ENCODE data around the gene SLIT1.

SLIT1 gene

GRCh38 chr10:97018251-97019212, 167.2 kb downstream of the SLIT1 start:
- no peak for FAIRE-seq

GRCh38 chr10:97017474-97017903, 168.3 kb downstream of the SLIT1 start:
- no peak for FAIRE-seq

- no peak for FAIRE-seq
These were observed 168.9 kb downstream of the SLIT1 start for GRCh38 chr10:97016728-97017473.

DNA sequence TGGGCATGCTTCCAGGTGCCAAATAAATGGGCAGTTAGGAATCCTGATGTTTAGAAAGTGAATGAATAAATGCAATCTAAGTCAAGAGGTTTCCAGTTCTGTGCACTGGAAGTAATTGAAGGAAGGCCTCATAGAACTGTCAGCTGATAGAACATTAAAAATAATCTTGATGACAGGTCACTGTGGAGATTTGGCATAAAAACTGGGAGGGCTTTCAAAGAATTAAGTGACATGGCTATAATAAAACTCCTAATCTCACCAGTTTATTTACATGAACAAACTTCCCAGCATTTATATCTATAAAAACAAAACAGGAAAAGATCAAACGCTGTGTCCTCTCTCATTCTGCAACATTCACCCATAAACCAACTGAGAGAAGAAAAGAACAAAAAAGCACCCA, 170.5 kb downstream of the SLIT1 start:
- no peak for FAIRE-seq

- FAIRE-seq = no peak
These were observed 171.8 kb downstream of the SLIT1 start for GRCh38 chr10:97013983-97014382.

DNA sequence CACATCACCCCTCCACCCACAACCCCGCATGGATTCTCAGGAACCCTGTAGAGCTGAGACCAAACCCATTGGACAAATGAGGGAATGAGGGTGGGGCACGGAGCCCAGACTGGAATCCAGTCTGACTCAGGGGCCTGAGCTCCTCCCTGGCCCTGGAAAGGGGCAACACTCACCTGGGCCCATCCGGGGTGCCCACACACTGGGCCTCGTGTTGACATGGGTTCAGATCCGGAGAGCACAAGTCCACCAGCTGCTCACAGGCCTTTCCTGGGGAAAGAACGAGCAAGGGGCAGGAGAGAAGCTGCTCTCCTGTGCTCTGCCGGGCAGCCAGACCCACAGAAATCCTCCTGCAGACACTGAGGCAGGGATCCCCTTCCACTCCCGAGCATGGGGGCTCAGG, 172.2 kb downstream of the SLIT1 start:
- FAIRE-seq = no peak

DNA sequence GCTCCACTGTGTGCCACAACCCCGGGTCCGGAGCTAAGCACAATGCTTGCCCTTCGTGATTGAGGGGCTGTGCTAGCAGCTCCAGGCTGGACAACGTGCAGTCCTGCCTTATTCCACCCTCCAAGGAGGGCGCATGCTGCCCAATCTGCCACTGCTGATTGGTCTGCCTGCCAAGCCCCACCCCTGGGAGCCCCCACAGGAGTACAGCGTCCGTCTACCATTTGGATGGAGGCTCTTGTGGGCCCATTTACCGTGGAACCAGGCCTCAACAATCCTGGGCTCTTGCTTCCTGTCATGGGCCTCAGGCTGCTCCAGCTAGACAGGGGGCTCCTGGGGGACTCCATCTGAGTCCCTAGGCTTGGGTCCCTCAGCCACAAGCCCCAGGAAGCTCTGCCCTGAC, 173.3 kb downstream of the SLIT1 start:
- FAIRE-seq = no peak

GRCh38 chr10:97011397-97011796, 174.4 kb downstream of the SLIT1 start:
- FAIRE-seq = no peak

GRCh38 chr10:97010695-97011206, 175.0 kb downstream of the SLIT1 start:
- no peak for FAIRE-seq

- no peak for FAIRE-seq
These were observed 178.3 kb downstream of the SLIT1 start for GRCh38 chr10:97007417-97007816.

GRCh38 chr10:97006364-97006763, 179.4 kb downstream of the SLIT1 start:
- no peak for FAIRE-seq

- FAIRE-seq = no peak
These were observed 180.4 kb downstream of the SLIT1 start for GRCh38 chr10:97005349-97005748.

GRCh38 chr10:97004591-97004990, 181.2 kb downstream of the SLIT1 start:
- no peak for FAIRE-seq

DNA sequence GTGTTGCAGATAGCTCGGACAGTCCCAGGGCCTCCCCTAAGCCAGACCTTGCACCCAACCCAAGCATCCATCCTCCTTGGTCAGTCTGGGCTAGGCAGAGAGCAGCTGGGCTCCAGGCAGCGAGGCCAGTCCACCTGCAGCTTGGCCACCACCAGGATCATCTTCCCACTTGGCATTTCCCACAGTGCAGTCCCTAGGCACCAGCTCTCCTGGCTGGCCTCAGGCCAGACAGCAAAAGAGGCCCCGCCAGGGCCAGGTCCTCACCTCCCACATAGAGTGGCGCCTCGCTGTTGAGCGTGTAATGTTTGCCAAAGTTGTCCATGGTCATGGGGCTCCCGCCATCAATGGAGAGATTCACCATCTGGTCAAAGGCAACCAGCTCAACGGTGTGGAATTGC, 182.0 kb downstream of the SLIT1 start:
- FAIRE-seq = no peak

DNA sequence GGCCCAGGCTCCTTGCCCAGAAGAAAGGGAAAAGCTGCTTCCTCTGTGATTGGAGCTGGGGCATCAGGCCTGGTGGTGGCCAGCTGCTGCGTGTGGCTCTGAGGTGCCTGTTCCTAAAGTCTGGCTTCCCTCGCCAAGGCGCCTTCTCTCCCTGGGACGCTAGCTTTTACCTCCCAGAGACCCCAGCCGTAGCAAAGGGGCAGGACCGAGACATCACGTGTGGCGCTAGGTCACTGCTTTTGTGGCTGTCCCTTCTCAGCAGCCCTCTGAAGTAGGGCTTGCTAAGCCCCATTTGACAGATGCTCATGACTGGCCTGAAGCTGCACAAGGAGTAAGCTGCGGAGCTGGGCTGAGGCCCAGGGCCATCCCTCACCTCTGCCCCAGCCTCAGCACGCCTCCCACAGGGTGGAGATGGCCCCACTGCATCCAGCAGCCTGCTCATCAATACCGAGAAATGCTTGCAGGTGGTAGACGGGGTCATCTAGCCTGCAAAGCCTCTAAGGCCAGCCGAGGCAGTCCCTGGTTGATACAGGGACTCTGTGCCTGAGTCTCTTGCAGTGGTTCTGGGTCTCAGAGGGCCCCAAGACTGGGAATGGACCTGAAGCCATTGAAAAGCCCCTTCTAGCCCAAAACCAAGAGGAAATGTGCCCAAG, 182.5 kb downstream of the SLIT1 start:
- no peak for FAIRE-seq

DNA sequence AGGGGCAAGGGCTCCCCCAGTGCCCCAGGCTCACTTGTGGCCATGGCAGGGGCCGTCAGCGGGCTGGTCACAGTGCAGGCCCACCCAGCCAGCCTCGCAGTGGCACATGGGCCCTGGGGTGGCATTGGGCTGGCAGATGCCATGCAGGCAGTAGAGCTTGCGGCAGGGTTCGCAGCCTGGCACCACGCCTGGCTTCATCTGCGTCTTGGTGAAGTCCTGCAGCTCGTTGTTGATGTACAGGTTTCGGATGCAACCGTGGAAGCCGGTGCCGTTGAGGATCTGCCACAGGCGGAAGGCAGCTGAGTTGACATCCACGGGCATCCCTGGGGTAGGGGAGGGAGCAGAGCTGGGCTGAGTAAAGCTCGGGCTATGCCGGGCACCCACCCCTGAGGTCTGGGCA, 183.1 kb downstream of the SLIT1 start:
- no peak for FAIRE-seq

- FAIRE-seq = no peak
These were observed 184.4 kb downstream of the SLIT1 start for GRCh38 chr10:97001183-97001991.

- no peak for FAIRE-seq
These were observed 185.1 kb downstream of the SLIT1 start for GRCh38 chr10:97000487-97001182.

DNA sequence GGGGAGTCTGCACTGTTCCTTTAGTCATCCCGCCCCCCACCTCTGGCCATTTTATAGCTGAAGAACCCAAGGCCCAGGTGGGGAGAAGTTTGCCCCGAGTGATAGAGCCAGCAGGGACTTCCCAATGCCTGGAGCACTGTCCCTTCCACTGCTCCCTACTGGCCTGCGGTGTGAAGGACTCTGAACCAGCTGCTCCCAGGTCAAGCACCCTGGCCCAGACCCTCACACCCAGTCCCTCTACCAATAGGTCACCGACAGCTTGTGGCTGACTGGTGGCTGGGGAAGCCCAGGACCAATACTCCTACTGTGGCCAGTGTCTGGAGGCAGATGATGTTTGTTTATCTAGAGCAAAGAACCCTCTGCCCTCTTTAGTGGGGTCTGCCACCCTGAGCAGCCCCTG, 185.8 kb downstream of the SLIT1 start:
- no peak for FAIRE-seq

DNA sequence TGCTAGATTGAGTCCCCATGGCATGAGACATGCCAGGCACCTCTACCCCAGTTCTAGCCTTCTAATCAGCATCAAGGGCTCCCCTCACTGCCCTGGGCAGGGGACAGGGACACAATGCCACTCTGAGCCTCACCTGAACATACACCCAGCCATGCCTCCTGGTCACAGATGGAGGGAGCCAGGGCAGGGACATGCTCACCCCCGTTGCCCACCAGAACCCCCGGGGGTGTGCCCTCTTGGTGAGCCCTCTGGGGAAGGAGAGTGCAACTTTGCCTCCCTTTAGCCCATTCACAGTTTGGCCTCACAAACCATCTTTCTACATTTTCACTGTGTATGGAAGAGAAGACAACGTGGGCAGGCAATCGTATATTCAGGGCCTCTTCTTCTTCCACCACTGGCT, 186.4 kb downstream of the SLIT1 start:
- FAIRE-seq = no peak

- FAIRE-seq = no peak
These were observed 187.3 kb downstream of the SLIT1 start for GRCh38 chr10:96998329-96998888.

All from endometrium (tissue), 2 donors.